Fibroblast of lung (primary cell): ENCODE measurements around the gene ANKS1B.

ENCODE experiments used
- EZH2 ChIP-seq: IDR thresholded peaks from 2 replicates; pipeline ENCODE4 v1.5.1; 2012; ENCODE audit warnings: low read length, control low read depth, mild to moderate bottlenecking; ENCODE audit errors: missing control alignments
- TF ChIP-seq, protein P1 (sequence below), 2 donors: IDR thresholded peaks in 1 of 2; conservative IDR thresholded peaks in 1 of 2; 1 replicate in 1 of 2; 2 replicates in 1 of 2; pipeline ENCODE4 v1.5.1; 2011 to 2012; ENCODE audit warnings: low read length in 2 of 2, control low read depth in 1 of 2, inconsistent platforms in 1 of 2, low read depth in 1 of 2, mild to moderate bottlenecking in 1 of 2

DNA sequence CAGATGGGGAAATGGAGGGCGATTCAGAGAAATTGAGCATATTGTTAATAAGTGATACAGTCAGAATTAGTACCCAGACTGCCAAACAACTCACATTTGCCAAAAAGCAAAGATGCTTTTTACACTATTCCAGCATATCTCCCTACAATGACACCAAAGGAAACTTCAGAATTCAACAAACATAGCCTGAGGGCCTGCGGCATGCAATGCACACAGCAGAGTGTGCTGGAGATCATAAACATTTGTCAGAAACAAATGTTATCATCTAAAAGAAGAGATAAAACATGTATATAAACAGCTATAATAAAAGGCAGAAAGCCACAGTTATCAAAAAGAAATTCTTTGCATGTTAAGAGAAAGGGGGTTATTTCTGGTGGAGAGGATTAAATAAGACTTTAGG is 357.3 kb downstream of the ANKS1B start:
- TF ChIP-seq, protein P1, sequence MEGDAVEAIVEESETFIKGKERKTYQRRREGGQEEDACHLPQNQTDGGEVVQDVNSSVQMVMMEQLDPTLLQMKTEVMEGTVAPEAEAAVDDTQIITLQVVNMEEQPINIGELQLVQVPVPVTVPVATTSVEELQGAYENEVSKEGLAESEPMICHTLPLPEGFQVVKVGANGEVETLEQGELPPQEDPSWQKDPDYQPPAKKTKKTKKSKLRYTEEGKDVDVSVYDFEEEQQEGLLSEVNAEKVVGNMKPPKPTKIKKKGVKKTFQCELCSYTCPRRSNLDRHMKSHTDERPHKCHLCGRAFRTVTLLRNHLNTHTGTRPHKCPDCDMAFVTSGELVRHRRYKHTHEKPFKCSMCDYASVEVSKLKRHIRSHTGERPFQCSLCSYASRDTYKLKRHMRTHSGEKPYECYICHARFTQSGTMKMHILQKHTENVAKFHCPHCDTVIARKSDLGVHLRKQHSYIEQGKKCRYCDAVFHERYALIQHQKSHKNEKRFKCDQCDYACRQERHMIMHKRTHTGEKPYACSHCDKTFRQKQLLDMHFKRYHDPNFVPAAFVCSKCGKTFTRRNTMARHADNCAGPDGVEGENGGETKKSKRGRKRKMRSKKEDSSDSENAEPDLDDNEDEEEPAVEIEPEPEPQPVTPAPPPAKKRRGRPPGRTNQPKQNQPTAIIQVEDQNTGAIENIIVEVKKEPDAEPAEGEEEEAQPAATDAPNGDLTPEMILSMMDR (conservative IDR thresholded peaks at IDR 0.05 in 1 of 2, IDR thresholded peaks at IDR 0.05 in 1 of 2; ENCODE audit: low read depth in 1 of 2, low read length in 2 of 2), result no peak
- TF ChIP-seq EZH2, result no peak
